GM19455 (cell line): Measurements from ENCODE around the gene SBK3.

ENCODE experiments used
- ATAC-seq: cut with Tn5 transposase; IDR thresholded peaks from one replicate; pipeline ENCODE4 v1.9.1; 2021; ENCODE audit not compliant: unreplicated experiment

Gene SBK3

GRCh38 chr19:55491546-55492360 lies 53.6 kb downstream of the SBK3 start:
- ATAC-seq = no peak
